H1 (cell line): ENCODE results near the gene PRLH. TPM values are rescaled to one million over a fixed set of nuclear protein-coding genes. Genes with fewer than 3 reads are reported as not detected.

Experiments used
- CTCF ChIA-PET: fragments of 300-600 bp; sonication (Branson Sonifier 250); formaldehyde crosslinking; loops from one replicate; lab custom pipeline; 2021; ENCODE audit not compliant: partially characterized antibody; lab: Charles Lee
- POLR2A ChIA-PET: fragments of 300-600 bp; sonication (Branson Sonifier 250); formaldehyde crosslinking; loops from one replicate; lab custom pipeline; 2021; ENCODE audit warnings: inconsistent platforms; ENCODE audit not compliant: partially characterized antibody; lab: Charles Lee
- DNase-seq, 2 experiments: peaks; one replicate each; pipeline versions ENCODE4 v3.0.0 to v3.0.0-alpha.2; 2010 to 2022; ENCODE audit warnings: low spot score in 2 of 2, low read depth in 1 of 2, mixed read lengths in 1 of 2
- FAIRE-seq: peaks from 2 replicates; lab custom pipeline; 2011; peaks lifted over from hg19 to GRCh38; lab: Jason Lieb, UNC
- H2AFZ ChIP-seq: 2 replicates; pipeline ENCODE4 v1.8.1; 2012; ENCODE audit warnings: low read length, inconsistent platforms
- H2AK5ac ChIP-seq: 2 replicates; pipeline ENCODE4 v1.6.1; 2013; ENCODE audit warnings: low read depth, low read length
- H2BK120ac ChIP-seq: replicated peaks from 2 replicates; pipeline ENCODE3; 2013; ENCODE audit warnings: low read depth, low read length, inconsistent platforms
- H2BK12ac ChIP-seq: 2 replicates; pipeline ENCODE4 v1.6.1; 2013; ENCODE audit warnings: low read depth, low read length
- H2BK15ac ChIP-seq: 2 replicates; pipeline ENCODE4 v1.6.1; 2013; ENCODE audit warnings: low read length
- H2BK20ac ChIP-seq: 2 replicates; pipeline ENCODE4 v1.6.1; 2013; ENCODE audit warnings: low read length
- H2BK5ac ChIP-seq: 2 replicates; pipeline ENCODE4 v1.6.1; 2013; ENCODE audit warnings: low read depth, low read length
- H3K14ac ChIP-seq: 2 replicates; pipeline ENCODE4 v1.6.1; 2013; ENCODE audit warnings: inconsistent platforms; ENCODE audit not compliant: insufficient read length
- H3K18ac ChIP-seq: 2 replicates; pipeline ENCODE4 v1.6.1; 2013; ENCODE audit warnings: low read length; ENCODE audit errors: extremely low read depth
- H3K23ac ChIP-seq: 2 replicates; pipeline ENCODE4 v1.6.1; 2013; ENCODE audit warnings: inconsistent platforms; ENCODE audit not compliant: insufficient read length
- H3K23me2 ChIP-seq: 2 replicates; pipeline ENCODE4 v1.6.1; 2013; ENCODE audit warnings: low read depth, low read length
- H3K27ac ChIP-seq: 2 replicates; pipeline ENCODE4 v1.6.1; 2011; ENCODE audit warnings: low read depth, low read length, inconsistent platforms
- H3K27me3 ChIP-seq, 4 experiments: replicated peaks in 1 of 4; 1 replicate in 1 of 4; 2 replicates in 3 of 4; pipeline versions ENCODE4 v1.6.1 to v1.8.1; 2011 to 2013; ENCODE audit warnings: low read length in 3 of 4, mild to moderate bottlenecking in 3 of 4, inconsistent platforms in 2 of 4, mixed read lengths in 2 of 4, moderate library complexity in 1 of 4; ENCODE audit not compliant: control insufficient read depth in 3 of 4, insufficient read depth in 3 of 4; ENCODE audit errors: extremely low read depth in 1 of 4
- H3K36me3 ChIP-seq, 4 experiments: 2 replicates each; pipeline versions ENCODE4 v1.6.1 to v1.8.1; 2011 to 2013; ENCODE audit warnings: mild to moderate bottlenecking in 4 of 4, low read length in 3 of 4, moderate library complexity in 2 of 4, control low read depth in 1 of 4, inconsistent platforms in 1 of 4; ENCODE audit not compliant: insufficient read depth in 4 of 4, control insufficient read depth in 2 of 4
- H3K4ac ChIP-seq: replicated peaks from 2 replicates; pipeline ENCODE3; 2013; ENCODE audit warnings: low read length, low read depth, mixed read lengths, inconsistent platforms; ENCODE audit not compliant: insufficient read length
- H3K4me1 ChIP-seq, 4 experiments: replicated peaks in 1 of 4; 1 replicate in 1 of 4; 2 replicates in 3 of 4; pipeline versions ENCODE4 v1.6.1 to v1.8.1; 2011 to 2013; ENCODE audit warnings: low read length in 3 of 4, inconsistent platforms in 2 of 4, mixed read lengths in 1 of 4; ENCODE audit not compliant: insufficient read depth in 4 of 4, control insufficient read depth in 3 of 4
- H3K4me2 ChIP-seq, 2 experiments: 2 replicates each; pipeline versions ENCODE4 v1.6.1 to v1.8.1; 2011 to 2013; ENCODE audit warnings: low read depth in 2 of 2, low read length in 2 of 2, control low read depth in 1 of 2, inconsistent platforms in 1 of 2, mild to moderate bottlenecking in 1 of 2; ENCODE audit not compliant: insufficient read depth in 1 of 2
- H3K4me3 ChIP-seq, 4 experiments: fragments of 200-600, 300-600 bp in 1 of 4; sonication (generic), shearing (Covaris generic), sonication (Bioruptor Twin) in 1 of 4; 2 replicates each; pipeline versions ENCODE4 v1.5.1 to v1.8.1; 2011 to 2016; ENCODE audit warnings: low read length in 4 of 4, low read depth in 3 of 4, control low read depth in 2 of 4, inconsistent platforms in 2 of 4, mild to moderate bottlenecking in 2 of 4, mixed read lengths in 1 of 4, moderate library complexity in 1 of 4; ENCODE audit not compliant: insufficient read depth in 2 of 4; ENCODE audit errors: extremely low read depth in 1 of 4
- H3K56ac ChIP-seq: replicated peaks from 2 replicates; pipeline ENCODE3; 2013; ENCODE audit warnings: low read depth, mild to moderate bottlenecking, mixed read lengths, low read length, inconsistent platforms; ENCODE audit not compliant: insufficient read length
- H3K79me1 ChIP-seq: 2 replicates; pipeline ENCODE4 v1.6.1; 2013; ENCODE audit warnings: low read depth, low read length, control low read depth
- H3K79me2 ChIP-seq, 2 experiments: 2 replicates each; pipeline versions ENCODE4 v1.6.1 to v1.8.1; 2012 to 2013; ENCODE audit warnings: low read length in 2 of 2, mild to moderate bottlenecking in 2 of 2, inconsistent platforms in 1 of 2; ENCODE audit not compliant: insufficient read depth in 2 of 2, control insufficient read depth in 1 of 2
- H3K9ac ChIP-seq, 4 experiments: replicated peaks in 1 of 4; 1 replicate in 1 of 4; 2 replicates in 3 of 4; pipeline versions ENCODE4 v1.6.1 to v1.8.1; 2011 to 2013; ENCODE audit warnings: low read depth in 3 of 4, low read length in 3 of 4, control low read depth in 2 of 4, mild to moderate bottlenecking in 2 of 4, moderate library complexity in 2 of 4, inconsistent platforms in 1 of 4; ENCODE audit errors: extremely low read depth in 1 of 4
- H3K9me3 ChIP-seq, 2 experiments: 2 replicates each; pipeline versions ENCODE4 v1.6.1 to v1.8.1; 2012 to 2013; ENCODE audit warnings: mild to moderate bottlenecking in 2 of 2, moderate library complexity in 2 of 2, control low read depth in 1 of 2, inconsistent platforms in 1 of 2, low read depth in 1 of 2, low read length in 1 of 2, mixed read lengths in 1 of 2; ENCODE audit not compliant: insufficient read depth in 2 of 2
- H4K20me1 ChIP-seq, 2 experiments: replicated peaks in 1 of 2; 2 replicates each; pipeline versions ENCODE3 to v1.8.1; 2011 to 2013; ENCODE audit warnings: inconsistent platforms in 2 of 2, low read length in 2 of 2, mild to moderate bottlenecking in 1 of 2; ENCODE audit not compliant: insufficient read depth in 2 of 2, control insufficient read depth in 1 of 2
- H4K5ac ChIP-seq: 2 replicates; pipeline ENCODE4 v1.6.1; 2013; ENCODE audit warnings: low read length, low read depth, mixed read lengths, inconsistent platforms; ENCODE audit not compliant: insufficient read length
- H4K8ac ChIP-seq: 2 replicates; pipeline ENCODE4 v1.8.0; 2013; ENCODE audit warnings: mild to moderate bottlenecking, moderate library complexity, low read length, inconsistent platforms; ENCODE audit not compliant: insufficient read depth; ENCODE audit errors: extremely low read depth
- H4K91ac ChIP-seq: replicated peaks from 2 replicates; pipeline ENCODE3; 2013; ENCODE audit warnings: low read length, mixed read lengths, inconsistent platforms; ENCODE audit not compliant: insufficient read length
- BACH1 ChIP-seq: IDR thresholded peaks from 2 replicates; pipeline ENCODE4 v1.6.1; 2012; ENCODE audit warnings: low read length, improper control_type of control experiment
- FOSL1 ChIP-seq: IDR thresholded peaks from 2 replicates; pipeline ENCODE4 v1.6.1; 2011; ENCODE audit warnings: mild to moderate bottlenecking, low read depth, low read length, moderate library complexity; ENCODE audit not compliant: insufficient read depth
- HDAC2 ChIP-seq, 2 experiments: fragments of 300-600 bp in 1 of 2; sonication (generic) in 1 of 2; IDR thresholded peaks; 2 replicates each; pipeline ENCODE4 v1.6.1; 2011 to 2012; ENCODE audit warnings: low read depth in 2 of 2, low read length in 2 of 2, mild to moderate bottlenecking in 2 of 2, moderate library complexity in 2 of 2, borderline replicate concordance in 1 of 2, inconsistent platforms in 1 of 2
- KDM4A ChIP-seq: IDR thresholded peaks from one replicate; pipeline ENCODE4 v1.7.1; 2012; ENCODE audit warnings: low read depth, mild to moderate bottlenecking, moderate library complexity, low read length, inconsistent platforms; ENCODE audit not compliant: severe bottlenecking
- MAFK ChIP-seq: IDR thresholded peaks from 2 replicates; pipeline ENCODE4 v1.6.1; 2012; ENCODE audit warnings: low read depth, mild to moderate bottlenecking, improper control_type of control experiment, low read length
- POLR2A ChIP-seq, 2 experiments: IDR thresholded peaks; 1 replicate in 1 of 2; 2 replicates in 1 of 2; pipeline ENCODE4 v1.6.1; 2011; ENCODE audit warnings: low read depth in 2 of 2, low read length in 2 of 2, mild to moderate bottlenecking in 2 of 2; ENCODE audit errors: control extremely low read depth in 1 of 2
- POLR2AphosphoS5 ChIP-seq: IDR thresholded peaks from 2 replicates; pipeline ENCODE4 v1.6.1; 2011; ENCODE audit warnings: low read depth, low read length
- RBBP5 ChIP-seq: IDR thresholded peaks from 2 replicates; pipeline ENCODE4 v1.7.1; 2012; ENCODE audit warnings: low read depth, mild to moderate bottlenecking, inconsistent platforms, low read length, moderate library complexity, borderline replicate concordance
- SIX5 ChIP-seq: IDR thresholded peaks from 2 replicates; pipeline ENCODE4 v1.6.1; 2011; ENCODE audit warnings: mild to moderate bottlenecking, low read depth, low read length
- WGBS, 2 experiments: shearing (Covaris generic) in 1 of 2; methylation state at CpG; one replicate each; pipeline versions ENCODE4 v1.1.6 to v1.1.7; 2013 to 2015; ENCODE audit warnings: low lambda C conversion rate in 2 of 2, mixed read lengths in 2 of 2, inconsistent platforms in 1 of 2, low coverage in 1 of 2, missing lambda C conversion rate in 1 of 2; ENCODE audit not compliant: insufficient replicate concordance in 2 of 2, insufficient coverage in 1 of 2, insufficient read length in 1 of 2; ENCODE audit errors: extremely low coverage in 1 of 2, missing lambda C conversion rate in 1 of 2; 5-methylcytosine and 5-hydroxymethylcytosine counted together
- polyA plus RNA-seq, 7 experiments: library from polyadenylated mRNA; depleted of rRNA in 3 of 7; stranded (reverse) in 5 of 7; unstranded in 2 of 7; fragments of >200 nt in 5 of 7; fragments of 200-250 nt in 2 of 7; gene quantifications; 1 replicate in 5 of 7; 2 replicates in 1 of 7; 4 replicates in 1 of 7; pipeline versions ENCODE4 v1.2.1 to v1.2.3, GENCODE V29; 2011 to 2013; ENCODE audit warnings: missing spikeins in 2 of 7, mixed read lengths in 2 of 7
- total RNA-seq: library from RNA; stranded (reverse); fragmentation: NEBNext Ultra II Directional; extraction: Animal tissue kit (Norgen Biotek cat#: 25700); gene quantifications from 2 replicates; pipeline ENCODE4 v1.2.1, GENCODE V29; 2021

Gene PRLH
- total and polyA plus RNA-seq, 2 of the 8 experiments (the other 6 are each of a cell fraction or from before 2014, with no cell fraction given): not detected

GRCh38 chr2:237577956-237578870 lies 11.8 kb downstream of the PRLH start:
- 92% methylated on average over 25 of the region's 26 CpGs; no CpG with 5 or more reads in 1 of the 2 experiments for WGBS, 2 experiments
- Histone ChIP-seq H3K27me3 (no peaks in the 10 kb centered on the region), H2AK5ac (no peak overlapping the region), H3K4ac (no peak overlapping the region), H2BK15ac (no peak overlapping the region), H3K79me1 (no peaks in the 10 kb centered on the region; the same call in 1 of the 2 replicates), H3K14ac (no peak overlapping the region), H3K4me2 (no peak overlapping the region), H3K9ac (no peak overlapping the region), H3K56ac (no peak overlapping the region), H2BK12ac (0 out of 2 replicates have a peak overlapping the region, but pooled peaks have one; percentile 9), H3K27ac (no peak overlapping the region), H4K5ac (no peak overlapping the region), H3K79me2 (no peaks in the 10 kb centered on the region), H4K91ac (no peak overlapping the region), H3K4me1 (peaks cover 0 to 10% (median 7%) of the 10 kb centered on the region in 4 experiments; a peak in 5 of 7 replicates), H3K18ac (no peak overlapping the region), H2BK5ac (no peak overlapping the region), H3K9me3 (no peaks in the 10 kb centered on the region), H3K4me3 (no peak overlapping the region), H4K8ac (no peak overlapping the region), H3K36me3 (peaks cover 0 to 5% (median 1%) of the 10 kb centered on the region in 4 experiments; a peak in 2 of 8 replicates), H2BK120ac (no peak overlapping the region), H3K23ac (no peak overlapping the region), H4K20me1 (peaks cover 3% of the 10 kb centered on the region in 2 experiments), H2AFZ (no peak overlapping the region), H2BK20ac (no peak overlapping the region), H3K23me2 (no peaks in the 10 kb centered on the region; the same call in 1 of the 2 replicates)
- ChIA-PET POLR2A (interaction anchor here (1.2 to 1.7 kb wide), 3 partner anchors 7 to 25 kb away, joined by 3 to 5 read pairs (median 4); no protein-coding TSS in a partner anchor), CTCF (interaction anchor here (1.2 to 8.1 kb wide), 4 partner anchors 12 to 109 kb away, joined by 3 to 107 read pairs (median 4); partner anchors contain the start of gene RAB17)
- FAIRE-seq (no peak), DNase-seq (no peak)
- no peak for TF ChIP-seq SIX5
- no peak for TF ChIP-seq MAFK
- TF ChIP-seq POLR2A (IDR thresholded peaks at IDR 0.05; ENCODE audit: control extremely low read depth in 1 of 2, low read depth in 2 of 2, low read length in 2 of 2): peak in 1 of 2 experiments; percentile 6; a peak in 1 of 3 replicates
- no peak for TF ChIP-seq FOSL1
- TF ChIP-seq POLR2AphosphoS5: peak; percentile 54; the same call in 1 of the 2 replicates
- no peak for TF ChIP-seq BACH1
- TF ChIP-seq RBBP5: no peak
- no peak for TF ChIP-seq HDAC2 (IDR thresholded peaks at IDR 0.05; ENCODE audit: borderline replicate concordance in 1 of 2, low read depth in 2 of 2, low read length in 2 of 2)
- TF ChIP-seq KDM4A: no peak
